Loucy (cell line): ENCODE data around the gene WNK1.

Source experiments
- CTCF ChIP-seq: fragments of 200-600 bp; sonication (generic); conservative IDR thresholded peaks from 2 replicates; pipeline ENCODE4 v1.5.1; 2014; ENCODE audit warnings: mild to moderate bottlenecking, antibody characterized with exemption, low read length
- EZH2phosphoT487 ChIP-seq: fragments of 200-600 bp; IDR thresholded peaks from 2 replicates; pipeline ENCODE4 v1.6.1; 2018; ENCODE audit warnings: antibody characterized with exemption, mild to moderate bottlenecking, moderate library complexity, borderline replicate concordance

GRCh38 chr12:886206-886605, 133.8 kb downstream of the WNK1 start:
- TF ChIP-seq CTCF (no peak), EZH2phosphoT487 (no peak)
